ENCODE measurements around the gene GAREM2. TPM values are rescaled to one million over a fixed set of nuclear protein-coding genes. Genes with fewer than 3 reads are reported as not detected.

The GAREM2 gene
- total RNA-seq, 1 donor from 2014 or later = 10.4 TPM

GRCh38 chr2:26178746-26179436 lies 6.0 kb downstream of the GAREM2 start:
- DNase-seq (ENCODE audit: low spot score, unreplicated experiment) = no peak

GRCh38 chr2:26179446-26179913 lies 6.6 kb downstream of the GAREM2 start:
- no peak overlapping the region for H3K27ac Mint-ChIP-seq
- no peak for TF ChIP-seq CTCF (IDR thresholded peaks at IDR 0.05; ENCODE audit: unreplicated experiment)
- H3K27me3 Mint-ChIP-seq = peaks cover 48% of the 10 kb centered on the region
- H3K4me1 Mint-ChIP-seq (ENCODE audit: low read depth) = peaks cover 7% of the 10 kb centered on the region
- no peak for DNase-seq (ENCODE audit: low spot score, unreplicated experiment)
- H3K36me3 Mint-ChIP-seq (ENCODE audit: insufficient read depth) = peaks cover 4% of the 10 kb centered on the region
- peak overlapping the region; percentile 44 for H3K4me3 Mint-ChIP-seq (ENCODE audit: low read depth)
- no peaks in the 10 kb centered on the region for H3K9me3 Mint-ChIP-seq (ENCODE audit: low read depth)

More at GRCh38 chr2:26178746-26179436, 6.0 kb downstream of the GAREM2 start:
- Mint-ChIP-seq H3K27ac (no peak overlapping the region), H3K27me3 (peaks cover 49% of the 10 kb centered on the region), H3K4me3 (ENCODE audit: low read depth) (peak overlapping the region; percentile 57), H3K36me3 (ENCODE audit: insufficient read depth) (peaks cover 4% of the 10 kb centered on the region), H3K9me3 (ENCODE audit: low read depth) (no peaks in the 10 kb centered on the region), H3K4me1 (ENCODE audit: low read depth) (peaks cover 8% of the 10 kb centered on the region)
- TF ChIP-seq CTCF (IDR thresholded peaks at IDR 0.05; ENCODE audit: unreplicated experiment) = no peak

- peaks cover 41% of the 10 kb centered on the region for H3K27me3 Mint-ChIP-seq
- H3K4me3 Mint-ChIP-seq (ENCODE audit: low read depth) = no peak overlapping the region
- no peak for DNase-seq (ENCODE audit: low spot score, unreplicated experiment)
- TF ChIP-seq CTCF (IDR thresholded peaks at IDR 0.05; ENCODE audit: unreplicated experiment) = no peak
- no peak overlapping the region for H3K27ac Mint-ChIP-seq
- H3K9me3 Mint-ChIP-seq (ENCODE audit: low read depth) = no peaks in the 10 kb centered on the region
- H3K4me1 Mint-ChIP-seq (ENCODE audit: low read depth) = peaks cover 7% of the 10 kb centered on the region
- H3K36me3 Mint-ChIP-seq (ENCODE audit: insufficient read depth) = peaks cover 3% of the 10 kb centered on the region
These were observed 9.6 kb downstream of the GAREM2 start for GRCh38 chr2:26182441-26182840.

- Mint-ChIP-seq H3K36me3 (ENCODE audit: insufficient read depth) (peaks cover 3% of the 10 kb centered on the region), H3K4me3 (ENCODE audit: low read depth) (peak overlapping the region; percentile 52), H3K27ac (no peak overlapping the region)
These were observed 10.2 kb downstream of the GAREM2 start for GRCh38 chr2:26182887-26183630.

More at GRCh38 chr2:26182887-26183630, 10.2 kb downstream of the GAREM2 start:
- no peaks in the 10 kb centered on the region for H3K9me3 Mint-ChIP-seq (ENCODE audit: low read depth)
- H3K4me1 Mint-ChIP-seq (ENCODE audit: low read depth) = peaks cover 7% of the 10 kb centered on the region
- DNase-seq (ENCODE audit: low spot score, unreplicated experiment) = no peak
- no peak for TF ChIP-seq CTCF (IDR thresholded peaks at IDR 0.05; ENCODE audit: unreplicated experiment)
- H3K27me3 Mint-ChIP-seq = peaks cover 41% of the 10 kb centered on the region
